Right kidney (tissue), 1 donor: ENCODE results near the gene HEY2.
"Not testable (repeated sequence)": the region's sequence is repeated elsewhere in the genome, so short reads cannot be mapped to it uniquely, and the experiment has no call there.

Experiments used
- DNase-seq: peaks from one replicate; pipeline ENCODE4 v3.0.0-alpha.2; 2016

The HEY2 gene

GRCh38 chr6:125769147-125769783 is 19.8 kb downstream of the HEY2 start:
- no peak for DNase-seq

- no peak for DNase-seq
Observed at GRCh38 chr6:125773387-125774341, 24.2 kb downstream of the HEY2 start.

DNA sequence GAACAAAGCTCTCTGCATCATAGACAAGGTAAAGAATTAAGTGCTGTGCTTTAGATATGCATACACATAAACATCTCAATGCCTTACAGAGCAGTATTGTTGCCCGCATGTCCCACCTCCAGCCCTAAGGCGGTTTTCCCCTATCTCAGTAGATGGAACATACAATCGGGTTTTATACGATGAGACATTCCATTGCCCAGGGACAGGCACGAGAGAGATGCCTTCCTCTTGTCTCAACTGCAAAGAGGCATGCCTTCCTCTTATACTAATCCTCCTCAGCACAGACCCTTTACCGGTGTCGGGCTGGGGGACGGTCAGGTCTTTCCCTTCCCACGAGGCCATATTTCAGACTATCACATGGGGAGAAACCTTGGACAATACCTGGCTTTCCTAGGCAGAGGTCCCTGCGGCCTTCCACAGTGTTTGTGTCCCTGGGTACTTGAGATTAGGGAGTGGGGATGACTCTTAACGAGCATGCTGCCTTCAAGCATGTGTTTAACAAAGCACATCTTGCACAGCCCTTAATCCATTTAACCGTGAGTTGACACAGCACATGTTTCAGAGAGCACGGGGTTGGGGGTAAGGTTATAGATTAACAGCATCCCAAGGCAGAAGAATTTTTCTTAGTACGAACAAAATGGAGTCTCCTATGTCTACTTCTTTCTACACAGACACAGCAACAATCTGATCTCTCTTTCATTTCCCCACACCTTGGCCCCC is 26.8 kb downstream of the HEY2 start:
- DNase-seq, result not testable (repeated sequence)

DNA sequence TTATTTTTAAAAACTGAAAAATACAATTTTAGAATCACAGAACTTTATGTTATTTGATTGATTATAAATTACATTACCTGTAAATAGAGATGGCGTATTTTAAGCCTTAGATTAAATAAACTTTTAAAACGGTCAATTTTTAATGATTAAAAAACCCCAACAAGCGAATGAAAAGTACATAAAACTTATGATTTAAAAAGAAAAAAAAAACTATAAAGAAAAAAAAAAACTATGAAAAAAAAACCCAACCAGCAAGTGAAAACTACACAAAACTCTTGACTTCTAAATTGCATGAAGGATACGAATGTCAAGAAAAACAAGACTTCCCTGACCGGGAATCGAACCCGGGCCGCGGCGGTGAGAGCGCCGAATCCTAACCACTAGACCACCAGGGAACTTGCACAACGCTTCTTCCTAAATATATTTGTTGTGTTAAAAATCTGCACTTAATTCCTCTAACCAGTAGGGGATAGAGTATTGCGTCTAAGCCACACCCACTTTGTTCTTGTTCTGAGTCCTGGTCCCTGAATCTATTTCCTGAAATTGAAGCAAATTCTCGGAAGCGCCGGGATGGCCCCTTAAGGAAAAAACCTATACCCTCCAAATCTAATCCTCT is 30.6 kb downstream of the HEY2 start:
- peak; percentile 92 for DNase-seq

DNA sequence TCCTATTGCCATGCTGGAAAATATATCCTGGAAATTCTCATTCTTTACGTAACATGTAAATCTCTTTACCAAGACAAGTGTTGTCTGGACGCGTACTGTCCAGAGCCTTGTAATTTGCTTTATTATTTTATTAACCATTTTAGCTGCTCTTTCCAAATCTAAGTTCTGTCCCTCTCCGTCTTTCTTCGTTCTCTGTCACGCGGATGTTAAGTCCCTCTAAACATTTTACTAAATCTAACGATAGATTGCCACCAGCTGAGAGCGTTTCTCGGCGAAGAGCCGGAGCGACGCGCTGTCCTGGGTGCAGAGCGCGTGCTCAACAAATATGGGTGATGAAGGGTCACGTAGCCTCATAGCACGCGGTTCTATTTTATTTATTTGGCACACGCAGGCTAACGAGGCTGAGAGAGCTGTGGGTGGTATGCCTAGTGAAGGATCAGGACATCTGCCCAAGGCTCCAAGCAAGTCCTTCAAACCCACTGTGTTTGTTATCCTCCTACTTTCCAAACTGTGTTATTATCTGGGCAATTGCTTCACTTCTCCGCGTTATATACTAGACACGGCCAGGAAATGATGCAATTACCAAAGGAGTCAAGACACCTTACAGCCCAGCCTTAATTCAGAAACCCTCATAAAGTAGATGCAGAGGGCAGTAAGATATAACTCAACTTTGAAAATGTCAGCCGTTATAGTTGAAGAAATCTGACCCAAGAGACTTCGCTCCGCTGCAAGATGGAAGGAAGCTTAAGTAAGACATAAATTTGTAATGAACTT is 31.3 kb downstream of the HEY2 start:
- peak; percentile 83 for DNase-seq

DNA sequence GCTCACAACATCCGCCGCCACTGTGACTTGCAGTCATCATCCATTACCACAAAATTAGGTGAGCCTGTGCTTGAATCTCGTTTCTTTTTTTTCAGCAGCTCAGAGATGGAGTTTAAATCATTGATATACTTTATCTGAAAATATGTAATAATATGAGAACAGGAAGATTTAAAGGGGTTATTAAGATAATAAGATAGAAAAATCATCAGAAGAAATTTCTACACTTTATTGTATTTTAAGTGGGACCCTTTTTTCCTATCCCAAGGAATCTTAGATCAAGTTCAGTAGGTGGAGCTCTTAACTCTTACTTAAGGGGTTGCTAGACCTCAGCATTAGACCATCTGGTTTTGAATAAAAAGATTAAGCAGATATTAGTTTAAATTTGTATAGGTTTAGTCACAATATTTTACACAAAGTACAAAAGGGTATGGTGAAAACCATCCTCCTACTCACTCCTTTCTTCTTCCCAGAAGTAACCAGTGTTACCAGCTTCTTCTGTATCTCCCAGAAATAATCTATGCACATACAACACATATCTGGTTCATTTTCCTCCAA is 32.0 kb downstream of the HEY2 start:
- no peak for DNase-seq

DNA sequence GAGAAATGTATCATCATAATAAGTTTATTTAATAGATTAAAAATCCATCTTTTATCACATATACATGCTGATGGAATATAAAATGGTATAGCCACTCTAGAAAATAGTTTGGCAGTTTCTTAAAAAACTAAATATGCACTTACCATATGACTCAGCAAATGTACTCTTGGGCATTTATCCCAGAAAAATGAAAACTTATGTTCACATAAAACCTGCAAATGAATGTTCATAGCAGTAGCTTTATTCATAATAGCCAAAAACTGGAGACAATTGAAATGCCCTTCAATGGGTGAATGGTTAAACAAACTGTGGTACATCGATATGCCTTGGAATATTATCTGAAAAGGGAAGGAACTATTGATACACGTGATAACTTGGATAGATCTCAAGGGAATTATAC is 34.9 kb downstream of the HEY2 start:
- DNase-seq, result no peak

GRCh38 chr6:125787791-125788190 is 38.4 kb downstream of the HEY2 start:
- DNase-seq, result no peak

DNA sequence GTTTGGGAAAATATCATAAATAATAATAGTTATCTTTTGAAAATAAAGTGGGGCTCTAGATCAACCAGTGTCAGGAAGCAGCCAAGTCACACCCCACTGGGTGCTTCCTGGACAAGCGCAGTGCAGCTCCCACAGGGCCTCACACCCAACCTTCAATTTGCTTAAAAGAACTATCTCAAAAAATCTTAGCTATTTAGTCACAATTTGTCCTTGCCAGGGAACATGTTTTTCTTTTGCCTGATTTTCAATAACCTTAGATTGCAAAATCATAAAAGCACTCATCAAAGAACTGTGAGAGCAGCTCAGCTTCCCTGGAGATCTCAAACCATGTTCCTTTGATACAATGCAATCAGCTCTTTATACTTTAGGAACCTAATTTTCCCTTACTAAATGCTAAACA is 39.7 kb downstream of the HEY2 start:
- DNase-seq, result no peak

DNA sequence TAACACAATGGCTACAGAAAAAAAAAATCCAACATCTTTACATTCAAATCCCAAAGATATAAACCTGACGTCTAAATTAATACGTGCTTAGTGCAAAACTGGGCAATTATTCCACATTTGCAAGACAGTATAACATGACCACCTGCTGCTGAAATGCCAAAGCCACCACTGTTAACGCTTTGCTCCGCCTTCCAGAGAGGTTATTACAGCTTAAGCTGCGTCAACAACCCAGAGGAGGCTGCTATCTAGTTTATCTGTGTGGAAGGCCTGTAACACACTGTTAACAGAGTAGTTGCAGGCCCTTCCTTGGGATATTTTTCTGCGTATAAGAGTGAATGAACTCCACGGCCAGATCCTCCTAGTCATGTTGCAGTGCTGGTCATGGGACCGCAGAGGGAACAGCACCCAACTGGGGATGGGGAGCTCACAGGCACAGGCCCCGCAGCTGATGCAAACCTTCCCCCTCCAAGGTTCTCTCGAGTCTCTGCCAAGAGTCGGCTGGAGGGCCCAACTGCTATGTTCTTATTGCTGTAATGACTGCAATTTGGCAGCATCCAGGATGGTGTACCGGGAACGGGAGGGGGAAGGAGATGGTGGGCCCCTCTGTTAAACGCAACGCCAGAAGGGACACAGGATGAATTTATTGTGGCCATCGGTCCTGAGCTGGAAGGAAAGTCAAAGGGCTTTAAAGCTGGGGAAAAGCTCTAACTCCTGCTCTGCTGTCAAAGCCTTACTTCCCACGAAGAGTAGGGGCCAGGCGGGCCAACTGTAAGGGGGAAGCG is 40.3 kb downstream of the HEY2 start:
- DNase-seq, result no peak

DNA sequence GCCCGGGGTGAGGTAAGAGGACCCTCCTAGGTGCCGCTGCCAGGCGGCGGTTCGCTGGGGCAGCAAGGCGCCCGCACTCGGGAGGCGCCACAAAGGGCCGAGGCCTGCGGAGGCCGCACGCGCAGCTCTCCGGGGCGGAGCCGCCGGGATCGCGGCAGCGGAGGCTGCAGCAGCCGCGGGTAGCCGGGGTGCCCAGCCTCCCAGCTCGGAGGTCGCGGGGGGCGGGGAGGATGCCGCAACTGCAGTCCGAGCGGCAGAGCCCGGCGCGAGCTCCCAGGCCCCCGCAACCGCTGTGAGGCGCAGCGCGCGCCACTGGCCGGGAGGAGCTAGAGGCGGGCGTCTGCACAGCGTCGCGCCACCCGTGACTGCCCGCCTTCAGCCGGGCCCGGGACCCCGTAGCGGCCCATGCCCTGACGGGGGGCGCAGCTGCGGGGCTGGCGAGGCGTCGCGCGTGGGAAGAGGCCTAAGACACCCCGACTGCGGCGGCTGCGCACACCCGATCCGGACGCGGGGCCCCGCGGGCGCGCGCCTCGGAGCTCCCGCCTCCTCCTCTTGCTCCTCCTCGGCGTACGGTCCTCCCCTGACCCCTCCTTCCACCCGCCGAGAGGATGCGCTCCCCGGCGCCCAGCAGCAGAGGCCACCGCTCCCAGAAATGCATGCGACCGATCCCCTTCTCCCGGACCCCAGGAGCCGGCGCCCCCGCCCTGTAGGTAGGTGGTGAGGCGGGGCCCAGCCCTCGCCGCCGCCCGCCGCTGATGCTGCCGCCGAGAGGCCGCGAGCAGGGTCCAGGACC is 41.1 kb downstream of the HEY2 start, which contains the start of gene NCOA7:
TSS of gene NCOA7 (plus strand) at position 603 of the 793 bp plus-strand sequence. CDS start 24,395 bp downstream, outside the sequence.
- DNase-seq, result peak; percentile 99

DNA sequence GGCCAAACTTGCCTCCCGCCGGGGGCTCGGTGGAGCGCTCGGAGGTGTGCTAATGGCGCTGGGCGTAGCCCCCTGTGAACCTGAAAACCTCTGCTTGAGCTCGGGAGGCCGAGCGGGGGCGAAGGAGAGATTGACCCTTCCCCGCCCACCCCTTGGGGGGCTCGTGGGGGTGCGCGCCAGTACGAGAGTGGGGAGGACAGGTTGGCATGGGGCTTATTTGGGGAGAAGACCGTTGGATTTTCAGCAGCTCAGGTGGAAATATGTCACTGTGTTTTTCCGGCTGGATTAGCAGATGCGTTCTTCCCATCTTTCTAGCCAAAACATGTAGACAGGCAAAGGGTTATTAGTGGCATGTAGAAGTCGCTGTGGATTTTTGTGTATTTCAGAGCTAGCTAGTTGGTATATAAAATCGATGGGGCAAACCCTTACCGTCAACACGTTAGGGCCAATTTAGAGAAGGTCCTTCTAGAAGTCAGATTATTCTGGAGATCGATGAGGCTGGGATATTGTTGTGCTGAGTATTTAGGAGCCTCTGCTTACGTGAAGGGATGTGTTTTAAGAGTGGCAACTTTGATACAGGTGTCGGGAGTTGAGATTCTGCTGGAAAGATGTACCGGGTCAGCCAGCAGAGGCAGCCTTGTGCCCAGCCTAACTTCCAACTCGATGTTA is 41.9 kb downstream of the HEY2 start:
- no peak for DNase-seq

GRCh38 chr6:125791820-125792165 is 42.4 kb downstream of the HEY2 start:
- no peak for DNase-seq

- no peak for DNase-seq
Observed at GRCh38 chr6:125792172-125792571, 42.7 kb downstream of the HEY2 start.

GRCh38 chr6:125792680-125793079 is 43.2 kb downstream of the HEY2 start:
- no peak for DNase-seq

- no peak for DNase-seq
Observed at GRCh38 chr6:125793280-125793679, 43.8 kb downstream of the HEY2 start.

- no peak for DNase-seq
Observed at GRCh38 chr6:125793863-125794262, 44.4 kb downstream of the HEY2 start.

- no peak for DNase-seq
Observed at GRCh38 chr6:125794342-125795137, 45.1 kb downstream of the HEY2 start.
